IMR-90 (cell line): ENCODE measurements around the gene COQ4. TPM values are rescaled to one million over a fixed set of nuclear protein-coding genes. Genes with fewer than 3 reads are reported as not detected.

Experiments used
- ATAC-seq: fragments of 200-7000 bp; cut with Tn5 transposase; 2 replicates; pipeline ENCODE4 v1.9.1; 2020; ENCODE audit warnings: low read depth, mild to moderate bottlenecking, moderate library complexity
- BruUV-seq: library from RNA; stranded (reverse); fragments of 400-500 nt; replicated peaks from 2 replicates; lab custom pipeline; 2021; lab: Mats Ljungman, UMichigan
- CTCF ChIA-PET: fragments of 300-600 bp; formaldehyde crosslinking; extraction: SDS; loops from one replicate; lab custom pipeline; 2021; ENCODE audit warnings: antibody characterized with exemption; lab: Yijun Ruan, JAX
- POLR2A ChIA-PET: fragments of 300-600 bp; sonication (Branson Sonifier 250); formaldehyde crosslinking; loops from one replicate; lab custom pipeline; 2022; ENCODE audit warnings: antibody characterized with exemption; ENCODE audit not compliant: unreplicated experiment; lab: Charles Lee
- DNase-seq: peaks from one replicate; pipeline ENCODE4 v3.0.0; 2013
- H2AFZ ChIP-seq: replicated peaks from 2 replicates; pipeline ENCODE3; 2013; ENCODE audit warnings: low read length, mild to moderate bottlenecking; ENCODE audit not compliant: poor library complexity
- H2AK5ac ChIP-seq: 2 replicates; pipeline ENCODE4 v1.6.1; 2013; ENCODE audit warnings: low read depth, low read length, inconsistent platforms
- H2AK9ac ChIP-seq: replicated peaks from 2 replicates; pipeline ENCODE3; 2013; ENCODE audit warnings: mild to moderate bottlenecking, low read depth, low read length, moderate library complexity; ENCODE audit not compliant: poor library complexity
- H2BK120ac ChIP-seq: 2 replicates; pipeline ENCODE4 v1.6.1; 2013; ENCODE audit warnings: low read depth, low read length, inconsistent platforms
- H2BK15ac ChIP-seq: 3 replicates; pipeline ENCODE4 v1.6.1; 2013; ENCODE audit warnings: low read depth, low read length, inconsistent platforms
- H2BK20ac ChIP-seq: 2 replicates; pipeline ENCODE4 v1.6.1; 2013; ENCODE audit warnings: low read depth, mild to moderate bottlenecking, inconsistent platforms, low read length, moderate library complexity
- H2BK5ac ChIP-seq: 2 replicates; pipeline ENCODE4 v1.6.1; 2013; ENCODE audit warnings: mild to moderate bottlenecking, low read depth, low read length, inconsistent platforms; ENCODE audit not compliant: poor library complexity, severe bottlenecking
- H3K14ac ChIP-seq: replicated peaks from 2 replicates; pipeline ENCODE4 v1.6.1; 2013; ENCODE audit warnings: low read depth, low read length, inconsistent platforms
- H3K18ac ChIP-seq: 2 replicates; pipeline ENCODE4 v1.6.1; 2013; ENCODE audit warnings: low read depth, low read length, control low read depth
- H3K23ac ChIP-seq: 2 replicates; pipeline ENCODE4 v1.6.1; 2013; ENCODE audit warnings: low read depth, low read length, inconsistent platforms
- H3K27ac ChIP-seq: 2 replicates; pipeline ENCODE4 v1.5.1; 2013; ENCODE audit warnings: mild to moderate bottlenecking, control low read depth, low read length; ENCODE audit not compliant: insufficient read depth
- H3K27me3 ChIP-seq: 2 replicates; pipeline ENCODE4 v1.6.1; 2013; ENCODE audit warnings: low read length; ENCODE audit not compliant: control insufficient read depth, insufficient read depth
- H3K36me3 ChIP-seq: 2 replicates; pipeline ENCODE4 v1.6.1; 2013; ENCODE audit warnings: low read length, mixed read lengths; ENCODE audit not compliant: control insufficient read depth, insufficient read depth
- H3K4ac ChIP-seq: 2 replicates; pipeline ENCODE4 v1.6.1; 2013; ENCODE audit warnings: low read depth, low read length, inconsistent platforms
- H3K4me1 ChIP-seq: 2 replicates; pipeline ENCODE4 v1.6.1; 2013; ENCODE audit warnings: low read length, mixed read lengths; ENCODE audit not compliant: control insufficient read depth, insufficient read depth
- H3K4me2 ChIP-seq: 2 replicates; pipeline ENCODE4 v1.6.1; 2013; ENCODE audit warnings: low read depth, mild to moderate bottlenecking, control low read depth, low read length, moderate library complexity
- H3K4me3 ChIP-seq: 2 replicates; pipeline ENCODE4 v1.5.1; 2013; ENCODE audit warnings: low read depth, mild to moderate bottlenecking, control low read depth, low read length, moderate library complexity; ENCODE audit not compliant: insufficient read depth
- H3K56ac ChIP-seq: 2 replicates; pipeline ENCODE4 v1.6.1; 2013; ENCODE audit warnings: low read length, inconsistent platforms; ENCODE audit not compliant: insufficient read depth; ENCODE audit errors: extremely low read depth
- H3K79me1 ChIP-seq, 2 experiments: 2 replicates each; pipeline ENCODE4 v1.6.1; 2013; ENCODE audit warnings: low read length in 2 of 2, inconsistent platforms in 1 of 2, low read depth in 1 of 2
- H3K9ac ChIP-seq: 2 replicates; pipeline ENCODE4 v1.6.1; 2013; ENCODE audit warnings: low read depth, low read length, control low read depth
- H3K9me1 ChIP-seq: 2 replicates; pipeline ENCODE4 v1.6.1; 2013; ENCODE audit warnings: low read length, inconsistent platforms; ENCODE audit not compliant: insufficient read depth
- H3K9me3 ChIP-seq: 2 replicates; pipeline ENCODE4 v1.6.1; 2013; ENCODE audit warnings: low read length; ENCODE audit not compliant: control insufficient read depth, insufficient read depth
- H4K20me1 ChIP-seq: 2 replicates; pipeline ENCODE4 v1.6.1; 2013; ENCODE audit warnings: low read length, inconsistent platforms; ENCODE audit not compliant: insufficient read depth
- H4K5ac ChIP-seq: 2 replicates; pipeline ENCODE4 v1.6.1; 2013; ENCODE audit warnings: mild to moderate bottlenecking, low read depth, low read length, control low read depth
- H4K8ac ChIP-seq, 2 experiments: 2 replicates each; pipeline ENCODE4 v1.6.1; 2013; ENCODE audit warnings: low read depth in 2 of 2, low read length in 2 of 2, control low read depth in 1 of 2, inconsistent platforms in 1 of 2
- H4K91ac ChIP-seq: 2 replicates; pipeline ENCODE4 v1.6.1; 2013; ENCODE audit warnings: low read depth, low read length, inconsistent platforms; ENCODE audit not compliant: insufficient read depth
- BHLHE40 ChIP-seq: fragments of 150-350 bp; IDR thresholded peaks from 2 replicates; pipeline ENCODE4 v1.6.1; 2016; ENCODE audit warnings: mild to moderate bottlenecking, low read depth, low read length
- CEBPB ChIP-seq: IDR thresholded peaks from 2 replicates; pipeline ENCODE4 v1.6.1; 2012; ENCODE audit warnings: low read depth, low read length, improper control_type of control experiment
- WGBS, 2 experiments: methylation state at CpG; one replicate each; pipeline versions ENCODE4 v1.1.5 to v1.1.7; 2013; ENCODE audit warnings: missing lambda C conversion rate in 2 of 2; ENCODE audit not compliant: insufficient read length in 1 of 2; ENCODE audit errors: extremely low coverage in 2 of 2; 5-methylcytosine and 5-hydroxymethylcytosine counted together
- dilution Hi-C: fragments of 300-500 bp; cut with HindIII; formaldehyde crosslinking; loops from one replicate; pipeline ENCODE4 v1.14.3; 2018; ENCODE audit warnings: low sequenced_read_pairs; ENCODE audit not compliant: unreplicated experiment
- in situ Hi-C: fragments of 300-500 bp; cut with MboI; formaldehyde crosslinking; loops from 3 replicates; pipeline ENCODE4 v1.14.3; 2019; ENCODE audit warnings: low sequenced_read_pairs, inconsistent platforms, mixed read lengths
- intact Hi-C: fragments of 100-400 bp; cut with micrococcal nuclease; formaldehyde crosslinking; loops from 2 replicates; pipeline ENCODE4 v1.10.0; 2022
- polyA plus RNA-seq, 3 experiments: library from polyadenylated mRNA; depleted of rRNA; stranded (reverse); fragments of >200 nt; gene quantifications; 2 replicates each; pipeline ENCODE4 v1.2.3, GENCODE V29; 2012; ENCODE audit warnings: low replicate concordance in 1 of 3
- total RNA-seq: library from RNA; depleted of rRNA; stranded (reverse); fragments of >200 nt; gene quantifications from 2 replicates; pipeline ENCODE4 v1.2.3, GENCODE V29; 2012

Gene COQ4
- total and polyA plus RNA-seq, 2 of the 4 experiments (the other 2 are of a cell fraction): 20.1 to 41.4 TPM

- DNase-seq: no peak
- peak; percentile 72 for ATAC-seq
- peak overlapping the region; percentile 72 for H3K14ac ChIP-seq
Observed at GRCh38 chr9:128340691-128341434, 18.2 kb downstream of the COQ4 start.

More at GRCh38 chr9:128340691-128341434, 18.2 kb downstream of the COQ4 start:
- peaks cover 4% of the 10 kb centered on the region; the same call in 1 of the 2 replicates for H3K4me1 ChIP-seq
- peak overlapping the region; percentile 87 for H2AK9ac ChIP-seq
- peak overlapping the region in 1 of 2 experiments; percentile 56; a peak in 1 of 4 replicates for H4K8ac ChIP-seq
- peak overlapping the region; percentile 58 for H3K4ac ChIP-seq
- peak overlapping the region; percentile 49; the same call in 1 of the 2 replicates for H4K91ac ChIP-seq
- TF ChIP-seq CEBPB (no peak), BHLHE40 (0 out of 2 replicates have a peak, but pooled peaks have one; percentile 16)
- H3K27ac ChIP-seq: peak overlapping the region; percentile 15; the same call in 1 of the 2 replicates
- H3K18ac ChIP-seq: no peak overlapping the region
- peaks cover 12% of the 10 kb centered on the region for H3K9me1 ChIP-seq
- peak overlapping the region; percentile 55 for H3K9ac ChIP-seq
- H3K56ac ChIP-seq: peak overlapping the region; percentile 34; the same call in 1 of the 2 replicates
- peak overlapping the region; percentile 84 for H3K4me2 ChIP-seq
- no peaks in the 10 kb centered on the region for H3K27me3 ChIP-seq
- H2BK20ac ChIP-seq: no peak overlapping the region
- no TSS peak for BruUV-seq
- no peak overlapping the region for H4K5ac ChIP-seq
- POLR2A ChIA-PET: no interaction called here
- dilution Hi-C loops: no loop called here
- H4K20me1 ChIP-seq: peaks cover 3% of the 10 kb centered on the region; the same call in 1 of the 2 replicates
- in situ Hi-C loops: no loop called here
- H3K4me3 ChIP-seq: peak overlapping the region; percentile 94
- peak overlapping the region; percentile 8; the same call in 1 of the 2 replicates for H2BK120ac ChIP-seq
- intact Hi-C loops: loop anchor here (1.0 kb wide), 1 partner anchor 46 kb away; no protein-coding TSS in a partner anchor
- peak overlapping the region; percentile 95 for H2AFZ ChIP-seq
- H2BK15ac ChIP-seq: no peak overlapping the region
- H3K23ac ChIP-seq: peak overlapping the region; percentile 74
- peak overlapping the region; percentile 51 for H2AK5ac ChIP-seq
- CTCF ChIA-PET: interaction anchor here (0.6 to 1.3 kb wide), 11 partner anchors 14 to 63 kb away, joined by 3 to 7 read pairs (median 3); no protein-coding TSS in a partner anchor
- peaks cover 16% of the 10 kb centered on the region for H3K36me3 ChIP-seq
- peaks cover 0 to 29% of the 10 kb centered on the region in 2 experiments; a peak in 3 of 4 replicates for H3K79me1 ChIP-seq
- H2BK5ac ChIP-seq: no peak overlapping the region
- no peaks in the 10 kb centered on the region for H3K9me3 ChIP-seq
- 6% methylated on average over 25 of the region's 48 CpGs; no CpG with 5 or more reads in 1 of the 2 experiments for WGBS, 2 experiments
